HEK293 (cell line): ENCODE results near the gene KRT5.

ENCODE experiments used
- CTCF ChIA-PET: fragments of 350-600 bp; formaldehyde crosslinking; extraction: SDS; loops from one replicate; lab custom pipeline; 2021; ENCODE audit warnings: antibody characterized with exemption; lab: Yijun Ruan, JAX
- POLR2A ChIA-PET: fragments of 300-600 bp; formaldehyde crosslinking; extraction: SDS; loops from one replicate; lab custom pipeline; 2020; ENCODE audit warnings: antibody characterized with exemption, inconsistent platforms; lab: Yijun Ruan, JAX
- H3K27ac ChIP-seq: fragments of 200-500 bp; sonication (Bioruptor generic); 2 replicates; pipeline ENCODE4 v1.5.1; 2014; ENCODE audit warnings: low read depth, low read length, control low read depth, inconsistent platforms; ENCODE audit errors: extremely low read depth
- H3K36me3 ChIP-seq, 2 experiments: fragments of 200-500 bp in 1 of 2; sonication (Bioruptor generic) in 1 of 2; 1 replicate in 1 of 2; 2 replicates in 1 of 2; pipeline ENCODE4 v1.5.1; 2014 to 2017; ENCODE audit warnings: inconsistent platforms in 2 of 2, low read length in 2 of 2; ENCODE audit not compliant: control insufficient read depth in 2 of 2, insufficient read depth in 1 of 2
- H3K4me1 ChIP-seq: fragments of 200-500 bp; sonication (Bioruptor generic); 2 replicates; pipeline ENCODE4 v1.5.1; 2014; ENCODE audit warnings: mild to moderate bottlenecking, low read length, inconsistent platforms; ENCODE audit not compliant: control insufficient read depth, insufficient read depth
- H3K4me3 ChIP-seq: 2 replicates; pipeline ENCODE4 v1.5.1; 2011; ENCODE audit warnings: low read depth, mild to moderate bottlenecking, control low read depth, low read length, moderate library complexity
- H3K9me3 ChIP-seq: fragments of 200-500 bp; sonication (Bioruptor generic); 2 replicates; pipeline ENCODE4 v1.5.1; 2014; ENCODE audit warnings: low read depth, low read length, inconsistent platforms; ENCODE audit not compliant: control insufficient read depth, insufficient read depth
- GLIS2 ChIP-seq: fragments of 450-650 bp; formaldehyde crosslinking; IDR thresholded peaks from 2 replicates; pipeline ENCODE4 v1.5.1; 2016; ENCODE audit warnings: missing biosample characterization, missing genetic modification characterization
- KLF1 ChIP-seq: fragments of 450-650 bp; formaldehyde crosslinking; IDR thresholded peaks from 2 replicates; pipeline ENCODE4 v1.5.1; 2016; ENCODE audit warnings: missing biosample characterization, missing genetic modification characterization
- KLF17 ChIP-seq: fragments of 450-650 bp; formaldehyde crosslinking; IDR thresholded peaks from 2 replicates; pipeline ENCODE4 v1.5.1; 2016; ENCODE audit warnings: missing biosample characterization, missing genetic modification characterization
- PATZ1 ChIP-seq: fragments of 450-650 bp; formaldehyde crosslinking; IDR thresholded peaks from 2 replicates; pipeline ENCODE4 v1.5.1; 2016; ENCODE audit warnings: missing biosample characterization, missing genetic modification characterization
- SP7 ChIP-seq: fragments of 450-650 bp; formaldehyde crosslinking; IDR thresholded peaks from 2 replicates; pipeline ENCODE4 v1.5.1; 2016; ENCODE audit warnings: missing biosample characterization, missing genetic modification characterization
- WT1 ChIP-seq: fragments of 450-650 bp; formaldehyde crosslinking; IDR thresholded peaks from 2 replicates; pipeline ENCODE4 v1.5.1; 2016; ENCODE audit warnings: missing biosample characterization, missing genetic modification characterization
- ZBTB21 ChIP-seq: fragments of 450-650 bp; formaldehyde crosslinking; IDR thresholded peaks from 2 replicates; pipeline ENCODE4 v1.5.1; 2017; ENCODE audit warnings: missing biosample characterization, missing genetic modification characterization
- ZNF16 ChIP-seq: fragments of 450-650 bp; formaldehyde crosslinking; IDR thresholded peaks from 2 replicates; pipeline ENCODE4 v1.5.1; 2016; ENCODE audit warnings: low read depth, missing biosample characterization, missing genetic modification characterization
- ZNF174 ChIP-seq: fragments of 450-650 bp; formaldehyde crosslinking; IDR thresholded peaks from 2 replicates; pipeline ENCODE4 v1.5.0; 2017; ENCODE audit warnings: missing biosample characterization, mild to moderate bottlenecking, missing genetic modification characterization
- ZNF223 ChIP-seq: fragments of 450-650 bp; formaldehyde crosslinking; IDR thresholded peaks from 2 replicates; pipeline ENCODE4 v1.5.1; 2016; ENCODE audit warnings: missing biosample characterization, missing genetic modification characterization
- ZNF23 ChIP-seq: fragments of 450-650 bp; formaldehyde crosslinking; IDR thresholded peaks from 2 replicates; pipeline ENCODE4 v1.5.1; 2016; ENCODE audit warnings: missing biosample characterization, missing genetic modification characterization, borderline replicate concordance
- ZNF391 ChIP-seq: fragments of 450-650 bp; formaldehyde crosslinking; IDR thresholded peaks from 2 replicates; pipeline ENCODE4 v1.5.1; 2016; ENCODE audit warnings: low read depth, missing biosample characterization, missing genetic modification characterization, borderline replicate concordance
- ZNF449 ChIP-seq: fragments of 450-650 bp; formaldehyde crosslinking; IDR thresholded peaks from 2 replicates; pipeline ENCODE4 v1.5.1; 2017; ENCODE audit warnings: missing biosample characterization, mild to moderate bottlenecking, missing genetic modification characterization, moderate library complexity
- ZNF518A ChIP-seq: fragments of 450-650 bp; formaldehyde crosslinking; conservative IDR thresholded peaks from 2 replicates; pipeline ENCODE4 v1.5.1; 2016; ENCODE audit warnings: low read depth, missing biosample characterization, missing genetic modification characterization
- ZNF560 ChIP-seq: fragments of 450-650 bp; formaldehyde crosslinking; IDR thresholded peaks from 2 replicates; pipeline ENCODE4 v1.5.1; 2017; ENCODE audit warnings: missing biosample characterization, missing genetic modification characterization, borderline replicate concordance
- ZNF596 ChIP-seq: fragments of 450-650 bp; IDR thresholded peaks from 2 replicates; pipeline ENCODE4 v1.5.0; 2018; ENCODE audit warnings: missing biosample characterization, mild to moderate bottlenecking, missing genetic modification characterization, moderate library complexity
- ZNF626 ChIP-seq: fragments of 450-650 bp; sonication (Bioruptor Pico); formaldehyde crosslinking; IDR thresholded peaks from 2 replicates; pipeline ENCODE4 v1.5.1; 2018; ENCODE audit warnings: missing biosample characterization, missing genetic modification characterization, inconsistent platforms

KRT5 gene

GRCh38 chr12:52497975-52498374, 22.2 kb downstream of the KRT5 start:
- H3K4me1 ChIP-seq, result peaks cover 6% of the 10 kb centered on the region
- TF ChIP-seq ZNF449 (tag by site-specific recombination) (no peak), ZNF223 (tag by site-specific recombination) (no peak), ZNF560 (tag by site-specific recombination) (no peak), PATZ1 (tag by site-specific recombination) (no peak), ZNF596 (no peak), ZBTB21 (no peak), ZNF174 (no peak), SP7 (tag by site-specific recombination) (no peak), ZNF391 (tag by site-specific recombination) (no peak), ZNF518A (tag by site-specific recombination) (no peak), ZNF626 (tag by site-specific recombination) (no peak), ZNF16 (no peak), GLIS2 (tag by site-specific recombination) (no peak)
- TF ChIP-seq, all 188 proteins: peak for 0
- ChIA-PET POLR2A (no interaction called here), CTCF (interaction anchor here (2.3 kb wide), 1 partner anchor 10 kb away, joined by 7 read pairs; no protein-coding TSS in a partner anchor)
- no peaks in the 10 kb centered on the region for H3K36me3 ChIP-seq
- H3K4me3 ChIP-seq, result no peak overlapping the region
- no peak overlapping the region for H3K27ac ChIP-seq
- no peaks in the 10 kb centered on the region for H3K9me3 ChIP-seq

- ChIA-PET POLR2A (interaction anchor here (0.7 kb wide), 1 partner anchor 349 kb away, joined by 3 read pairs; no protein-coding TSS in a partner anchor), CTCF (interaction anchor here (0.7 to 2.3 kb wide), 5 partner anchors 11 to 383 kb away, joined by 3 to 7 read pairs (median 3); no protein-coding TSS in a partner anchor)
- no peak overlapping the region for H3K27ac ChIP-seq
- peaks cover 6% of the 10 kb centered on the region for H3K4me1 ChIP-seq
- no peaks in the 10 kb centered on the region for H3K9me3 ChIP-seq
- no peaks in the 10 kb centered on the region for H3K36me3 ChIP-seq
- H3K4me3 ChIP-seq, result no peak overlapping the region
- peak; percentile 46; the same call in 1 of the 2 replicates for TF ChIP-seq KLF17 (tag by site-specific recombination)
- TF ChIP-seq ZNF23 (tag by site-specific recombination), result no peak
- TF ChIP-seq KLF1 (tag by site-specific recombination), result no peak
- peak; percentile 35; the same call in 1 of the 2 replicates for TF ChIP-seq WT1 (tag by site-specific recombination)
Measured at GRCh38 chr12:52496590-52497071, 23.6 kb downstream of the KRT5 start.
